G401 (cell line): Measurements from ENCODE around the gene RXYLT1. TPM values are rescaled to one million over a fixed set of nuclear protein-coding genes. Genes with fewer than 3 reads are reported as not detected.

Source experiments
- total RNA-seq: library from RNA; depleted of rRNA; stranded (reverse); fragments of >200 nt; shearing (Covaris generic); gene quantifications from 2 replicates; pipeline ENCODE4 v1.2.3, GENCODE V29; 2014; rRNA removed

Gene RXYLT1
- total RNA-seq, 1 experiment from 2014 or later = 14.6 TPM

Other genes starting within 250 kb of the RXYLT1 start
- gene DPY19L2, start 111.4 kb upstream of the RXYLT1 start, total RNA-seq = 2.0 and 5.5 TPM in 2 replicates
- gene SRGAP1, start 64.8 kb downstream of the RXYLT1 start, total RNA-seq = 0.10 and 0.12 TPM in 2 replicates